HG02571 (cell line): ENCODE results near the gene RPLP2.

Source experiments
- ATAC-seq: cut with Tn5 transposase; IDR thresholded peaks from one replicate; pipeline ENCODE4 v1.9.1; 2021; ENCODE audit warnings: mild to moderate bottlenecking, moderate library complexity; ENCODE audit not compliant: unreplicated experiment

RPLP2 gene

DNA sequence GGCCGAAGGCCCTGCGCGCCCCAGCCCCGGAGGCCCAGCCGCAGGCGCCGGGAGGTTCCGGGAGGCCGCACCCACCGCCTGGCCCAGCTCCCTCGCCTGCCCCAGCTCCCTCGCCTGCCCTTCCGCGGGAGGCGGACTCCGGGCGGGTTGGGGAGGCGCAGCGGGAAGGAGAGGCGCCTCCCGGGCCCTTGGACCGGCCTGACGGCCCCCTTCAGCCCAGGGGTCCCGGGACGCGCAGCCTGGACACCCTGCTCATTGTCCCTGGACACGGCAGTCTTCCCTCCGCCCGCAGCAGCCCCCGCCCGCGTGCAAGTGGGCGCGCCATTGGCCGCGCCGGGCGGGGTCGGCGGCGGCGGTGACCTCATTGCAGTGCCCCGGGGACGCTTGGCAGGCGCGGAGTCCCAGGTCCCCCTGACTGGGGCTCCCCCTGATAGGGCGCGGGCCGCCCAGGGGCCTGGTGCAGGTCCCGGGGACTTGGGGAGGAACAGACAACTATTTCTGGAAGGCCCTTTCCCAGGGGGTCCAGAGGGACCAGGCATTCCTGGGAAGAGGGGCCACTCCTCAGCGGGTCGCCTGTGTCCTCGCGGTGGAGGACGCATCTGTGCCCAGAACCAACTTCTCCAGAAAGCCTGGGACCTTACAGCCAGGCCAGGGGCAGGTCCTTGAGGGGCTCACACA lies 23.5 kb downstream of the RPLP2 start:
- peak; percentile 17 for ATAC-seq

DNA sequence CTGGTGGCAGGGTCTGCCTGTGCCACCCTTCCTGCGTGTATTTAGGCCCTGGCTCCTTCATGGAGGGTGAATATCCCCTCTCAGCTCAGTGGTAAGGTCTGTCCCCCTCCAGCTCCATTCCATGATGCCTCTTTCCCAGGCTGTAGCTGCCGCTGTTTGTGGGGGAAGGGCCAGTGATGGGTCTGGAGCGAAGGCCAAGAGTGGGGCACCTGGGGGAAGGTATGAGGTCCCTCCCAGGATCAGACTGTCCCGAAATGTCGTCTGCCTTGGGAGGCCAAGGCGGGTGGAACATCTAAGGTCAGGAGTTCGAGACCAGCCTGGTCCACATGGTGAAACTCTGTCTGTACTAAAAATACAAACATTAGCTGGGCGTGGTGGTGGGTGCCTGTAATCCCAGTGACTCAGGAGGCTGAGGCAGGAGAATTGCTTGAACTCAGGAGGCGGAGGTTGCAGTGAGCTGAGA lies 24.1 kb downstream of the RPLP2 start:
- no peak for ATAC-seq

DNA sequence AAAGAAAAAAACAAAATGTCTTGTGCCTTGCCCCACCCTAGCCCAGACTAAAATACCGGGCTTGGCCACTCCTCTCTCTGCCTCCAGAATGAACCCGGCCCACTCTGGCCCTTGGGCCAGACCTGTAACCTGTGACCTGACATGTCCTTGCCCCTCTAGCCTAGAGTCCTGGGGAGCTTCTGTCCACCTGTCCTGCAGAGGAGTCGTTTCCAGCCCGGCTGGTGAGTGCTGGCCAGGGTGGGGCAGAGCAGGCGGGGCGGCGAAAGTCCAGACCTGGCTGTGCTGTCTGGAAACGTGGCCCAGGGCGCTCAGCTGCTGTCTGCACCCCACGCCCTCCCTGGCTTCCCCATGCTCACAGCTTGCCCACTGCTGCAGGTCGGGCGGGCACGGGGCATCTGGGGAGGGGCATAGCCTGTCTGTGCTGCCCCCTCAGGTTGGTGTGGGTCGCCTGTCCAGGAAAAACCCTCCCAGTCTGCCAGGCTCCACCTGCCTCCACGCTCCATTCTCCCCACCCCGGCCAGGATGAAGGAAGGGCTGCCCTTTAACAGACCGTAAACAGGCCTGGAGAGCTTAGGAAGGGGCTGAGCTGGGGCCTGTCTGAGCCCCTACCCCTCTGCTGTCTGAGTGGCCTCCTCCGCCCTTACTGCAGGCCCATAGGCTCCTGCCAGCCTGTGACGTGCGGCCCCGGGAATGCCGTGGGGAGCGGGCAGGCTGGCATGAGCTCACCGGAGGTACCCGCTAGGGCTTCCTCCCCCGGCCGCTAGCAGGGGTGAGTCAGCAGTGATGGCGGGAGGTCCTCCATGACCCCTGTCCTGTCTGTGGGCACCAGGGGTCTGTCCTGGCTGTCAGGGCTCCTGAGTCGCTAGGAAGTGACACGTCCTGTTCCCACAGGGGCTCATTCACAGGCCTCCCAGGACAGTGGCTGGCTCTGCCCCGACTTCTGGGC lies 24.9 kb downstream of the RPLP2 start:
- ATAC-seq: no peak

DNA sequence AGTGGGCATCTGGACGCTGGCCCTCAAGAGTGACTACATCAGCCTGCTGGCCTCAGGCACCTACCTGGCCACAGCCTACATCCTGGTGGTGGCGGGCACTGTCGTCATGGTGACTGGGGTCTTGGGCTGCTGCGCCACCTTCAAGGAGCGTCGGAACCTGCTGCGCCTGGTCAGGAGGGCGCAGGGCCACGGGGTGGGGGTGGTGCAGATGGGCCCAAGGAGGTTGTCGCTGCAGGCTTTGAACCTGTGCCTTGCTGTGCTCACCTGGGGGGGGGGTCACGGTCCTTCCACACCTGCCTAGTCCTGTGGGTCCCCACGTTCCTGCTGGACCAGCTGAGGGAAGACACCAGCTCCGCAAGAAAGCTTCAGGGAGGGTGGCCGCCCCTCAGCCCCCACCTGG lies 26.5 kb downstream of the RPLP2 start:
- ATAC-seq: no peak

DNA sequence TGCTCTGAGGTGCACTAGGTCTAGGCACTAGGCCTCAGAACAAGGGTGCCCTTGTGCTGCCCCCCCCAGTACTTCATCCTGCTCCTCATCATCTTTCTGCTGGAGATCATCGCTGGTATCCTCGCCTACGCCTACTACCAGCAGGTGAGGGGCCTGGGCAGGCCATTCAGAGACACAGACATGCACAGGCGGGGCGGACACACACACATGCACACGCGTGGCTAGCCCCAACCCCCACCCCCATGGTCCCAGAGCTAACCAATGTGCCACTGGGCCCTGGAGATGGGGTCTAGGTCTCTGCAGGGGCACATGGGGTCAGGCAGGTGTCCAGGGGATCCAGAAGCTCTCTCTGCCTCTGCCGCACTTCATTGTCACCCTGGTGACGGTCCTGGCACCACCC lies 26.9 kb downstream of the RPLP2 start:
- no peak for ATAC-seq

DNA sequence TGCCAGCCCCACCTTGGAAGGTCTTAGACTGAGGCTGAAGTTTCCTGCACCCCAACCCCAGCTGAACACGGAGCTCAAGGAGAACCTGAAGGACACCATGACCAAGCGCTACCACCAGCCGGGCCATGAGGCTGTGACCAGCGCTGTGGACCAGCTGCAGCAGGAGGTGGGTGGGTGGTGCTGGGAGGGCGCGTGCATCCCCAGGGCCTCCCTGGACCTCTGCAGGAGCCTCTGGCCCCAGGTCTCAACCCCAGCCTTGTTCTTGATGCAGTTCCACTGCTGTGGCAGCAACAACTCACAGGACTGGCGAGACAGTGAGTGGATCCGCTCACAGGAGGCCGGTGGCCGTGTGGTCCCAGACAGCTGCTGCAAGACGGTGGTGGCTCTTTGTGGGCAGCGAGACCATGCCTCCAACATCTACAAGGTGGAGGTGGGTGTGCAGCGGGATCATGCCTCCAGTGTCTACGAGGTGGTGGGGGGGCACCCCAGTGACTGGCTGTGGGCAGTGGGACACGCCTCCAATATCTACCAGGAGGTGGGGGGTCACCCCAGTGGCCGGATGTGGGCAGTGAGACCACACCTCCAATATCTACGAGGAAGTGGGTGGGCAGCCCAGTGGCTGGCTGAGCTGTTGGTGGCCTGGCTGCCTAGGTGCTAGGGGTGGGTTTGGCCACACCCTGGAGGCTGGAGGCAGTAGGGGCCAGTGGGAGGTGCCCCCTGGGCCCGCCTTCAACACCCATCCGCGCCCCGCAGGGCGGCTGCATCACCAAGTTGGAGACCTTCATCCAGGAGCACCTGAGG lies 27.6 kb downstream of the RPLP2 start:
- ATAC-seq: no peak

DNA sequence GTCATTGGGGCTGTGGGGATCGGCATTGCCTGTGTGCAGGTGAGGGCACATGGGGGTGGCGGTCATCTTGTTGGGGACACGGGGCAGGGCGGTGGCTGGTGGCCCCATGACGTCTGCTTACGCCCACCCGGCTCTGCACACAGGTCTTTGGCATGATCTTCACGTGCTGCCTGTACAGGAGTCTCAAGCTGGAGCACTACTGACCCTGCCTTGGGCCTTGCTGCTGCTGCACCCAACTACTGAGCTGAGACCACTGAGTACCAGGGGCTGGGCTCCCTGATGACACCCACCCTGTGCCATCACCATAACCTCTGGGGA lies 28.2 kb downstream of the RPLP2 start:
- no peak for ATAC-seq

DNA sequence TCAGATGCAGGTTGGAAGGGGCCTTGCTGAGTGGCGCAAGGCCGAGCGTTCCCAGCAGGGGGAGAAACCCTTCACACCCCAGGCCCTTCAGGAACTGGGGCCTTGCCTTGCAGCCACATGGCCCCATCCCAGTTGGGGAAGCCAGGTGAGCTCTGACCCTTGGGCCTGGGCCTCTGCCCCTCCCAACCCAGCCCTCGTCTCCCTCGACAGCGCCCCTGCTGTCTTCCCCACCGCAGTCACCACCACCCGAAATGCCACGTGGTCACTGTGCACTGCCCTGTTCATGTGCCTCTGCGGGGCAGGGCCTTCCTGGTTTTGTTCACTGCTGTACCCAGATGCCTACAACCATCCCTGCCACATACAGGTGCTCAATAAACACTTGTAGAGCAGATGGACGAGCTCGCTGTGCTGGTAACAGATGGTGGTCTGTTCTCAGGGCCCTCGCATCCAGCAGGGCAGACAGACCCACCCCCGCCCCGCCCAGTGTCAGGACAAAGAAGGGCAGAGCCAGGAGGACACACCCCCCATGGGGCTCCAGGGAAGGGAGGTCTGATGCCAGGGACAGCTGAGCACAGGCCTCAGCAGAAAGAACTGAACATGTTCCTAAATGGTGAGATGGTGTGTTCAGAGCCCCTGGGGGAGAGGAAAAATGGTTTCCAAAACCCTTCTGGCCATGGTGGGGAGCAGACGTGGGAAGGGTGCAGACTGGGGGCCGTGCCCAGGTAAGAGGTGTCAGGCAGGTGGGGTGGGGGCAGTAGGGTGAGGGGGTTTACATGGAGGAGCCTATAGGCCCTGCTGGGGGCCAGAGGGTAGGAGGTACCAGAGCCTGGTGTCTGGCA lies 28.9 kb downstream of the RPLP2 start:
- no peak for ATAC-seq

DNA sequence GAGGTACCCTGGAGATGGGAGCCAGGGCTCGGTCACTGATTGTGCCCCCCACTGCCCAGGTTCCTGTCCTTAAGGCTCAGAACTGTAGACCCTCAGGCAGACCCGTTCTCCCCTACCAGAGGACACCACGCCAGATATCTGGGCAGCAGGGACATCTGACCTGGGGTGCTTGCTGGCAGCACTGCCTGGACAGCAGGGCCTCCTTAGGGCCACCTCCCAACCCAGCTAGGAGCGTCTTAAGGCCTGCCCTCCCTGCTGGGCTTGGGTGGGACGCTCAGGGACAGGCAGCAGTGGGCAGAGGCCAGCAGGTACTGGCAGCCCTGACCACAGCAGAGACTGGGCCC lies 29.5 kb downstream of the RPLP2 start:
- no peak for ATAC-seq

DNA sequence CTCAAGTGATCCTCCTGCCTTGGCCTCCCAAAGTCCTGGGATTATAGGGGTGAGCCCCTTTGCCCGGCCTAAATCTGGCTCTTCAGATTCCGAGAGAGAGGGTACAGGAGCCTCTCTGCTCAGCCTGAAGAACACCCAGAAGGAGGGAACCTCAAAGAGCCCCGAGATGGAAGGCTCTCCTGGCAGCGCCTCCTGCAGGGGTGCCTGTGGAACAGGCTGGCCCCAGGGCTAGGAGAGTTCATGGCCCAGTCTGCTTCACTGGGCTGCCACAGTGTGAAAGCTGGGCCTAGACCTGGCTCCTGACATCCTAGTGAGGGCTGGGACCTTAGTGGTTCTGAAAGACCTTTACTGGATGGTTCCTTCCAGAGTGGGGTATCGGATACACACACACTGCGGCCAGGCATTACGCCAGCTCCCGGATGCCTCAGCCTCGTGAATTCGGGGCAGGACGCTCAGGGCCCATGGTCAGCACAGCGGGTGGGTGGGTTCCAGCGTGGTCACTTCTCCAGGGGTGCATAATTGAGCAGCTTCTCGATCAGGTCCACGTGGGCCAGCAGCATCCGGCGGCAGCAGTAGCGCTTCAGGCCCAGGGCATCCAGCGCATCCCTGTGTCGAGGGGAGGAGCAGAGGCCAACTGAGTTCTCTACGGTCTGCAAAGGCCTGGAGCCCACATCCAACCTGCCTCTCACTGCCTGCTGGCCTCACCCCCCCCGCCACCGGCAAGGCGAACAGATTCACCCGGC lies 30.3 kb downstream of the RPLP2 start:
- no peak for ATAC-seq

DNA sequence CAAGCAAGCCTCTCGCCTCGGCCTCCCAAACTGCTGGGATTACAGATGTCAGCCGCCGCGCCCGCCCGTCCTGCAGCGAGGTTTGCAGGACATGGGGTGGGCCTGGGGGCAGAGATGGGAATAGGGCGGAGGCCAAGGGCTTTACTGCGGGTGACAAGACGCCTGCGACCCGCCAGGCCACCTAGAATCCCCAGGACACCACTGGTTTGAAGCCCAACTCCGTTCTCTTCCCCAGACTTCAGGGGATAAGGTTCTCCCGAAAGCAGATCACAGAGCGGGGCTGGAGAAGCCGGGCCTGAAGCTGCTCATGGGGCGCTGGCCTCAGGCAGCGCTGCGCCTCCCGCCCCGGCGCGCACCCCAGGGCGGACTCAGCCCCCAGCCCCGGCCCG lies 32.2 kb downstream of the RPLP2 start:
- ATAC-seq: no peak

DNA sequence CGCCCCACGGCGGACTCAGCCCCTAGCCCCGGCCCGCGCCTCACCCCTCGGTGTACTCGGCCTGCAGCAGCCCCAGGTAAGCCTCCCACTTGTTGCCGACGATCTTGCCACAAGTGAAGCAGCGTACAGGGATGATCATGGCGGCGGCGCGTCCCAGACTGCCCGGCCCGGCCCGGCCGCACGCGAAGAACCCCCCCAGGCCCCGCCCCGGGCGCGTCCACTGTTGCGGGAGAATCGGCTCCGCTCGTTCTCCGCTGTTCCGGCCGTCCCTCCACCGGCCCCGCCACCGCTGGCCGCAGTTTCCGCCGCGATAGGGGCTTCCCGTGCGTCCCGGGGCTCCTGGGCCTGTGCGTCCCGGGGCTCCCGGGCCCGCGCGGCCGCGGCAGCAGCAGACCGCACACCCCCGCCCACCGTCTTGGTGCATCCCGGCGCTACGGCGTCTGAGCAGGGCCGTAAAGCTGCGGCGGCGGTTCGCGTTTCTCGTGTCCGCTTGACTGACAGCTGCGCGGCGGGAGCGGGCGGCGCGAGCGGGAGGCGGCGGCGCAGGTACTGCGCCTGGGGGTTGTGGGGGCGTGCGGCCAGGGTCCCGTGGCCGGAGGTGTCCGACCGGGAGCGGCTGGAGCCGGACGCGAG lies 32.7 kb downstream of the RPLP2 start, which contains the start of the genes POLR2L and TSPAN4:
Gene POLR2L (minus strand): TSS at position 160 of the 633 bp plus-strand sequence. CDS start 21 bp downstream, at position 139.
Gene TSPAN4 (plus strand): TSS at position 483 of the 633 bp plus-strand sequence. CDS start 7,453 bp downstream, outside the sequence.
- ATAC-seq: peak; percentile 44

DNA sequence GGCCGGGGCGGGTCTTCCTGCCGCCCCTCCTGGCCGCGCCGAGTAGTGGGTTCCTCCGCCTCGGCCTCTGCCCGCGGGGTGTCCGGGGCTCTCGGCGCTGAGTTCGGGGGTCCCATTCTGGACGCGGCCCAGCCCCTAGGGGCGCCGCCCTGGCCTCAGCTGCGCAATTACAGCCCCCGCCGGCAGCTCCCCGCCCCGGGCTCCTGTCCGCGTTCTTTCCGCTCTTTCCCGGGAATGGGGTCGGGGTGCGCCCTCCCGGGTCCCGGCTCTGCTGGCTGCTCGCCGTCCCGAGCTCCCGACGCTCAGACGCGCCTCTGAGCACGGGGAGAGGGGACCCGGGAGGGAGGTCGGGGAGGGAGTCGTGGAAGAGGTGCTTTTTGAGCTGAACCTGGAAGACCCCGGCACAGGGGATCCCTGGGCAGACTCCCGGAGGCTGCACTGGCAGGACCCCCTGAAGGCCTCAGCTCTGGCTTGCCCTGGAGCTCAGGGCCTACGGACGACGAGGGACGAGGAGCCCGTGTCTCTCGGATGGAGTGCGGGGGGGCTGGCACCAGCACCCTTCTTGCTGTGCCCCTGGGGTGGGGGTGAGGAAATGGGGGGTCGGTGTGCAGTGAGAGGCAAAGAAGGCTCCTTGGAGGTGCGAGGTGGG lies 33.4 kb downstream of the RPLP2 start:
- ATAC-seq: peak; percentile 5

DNA sequence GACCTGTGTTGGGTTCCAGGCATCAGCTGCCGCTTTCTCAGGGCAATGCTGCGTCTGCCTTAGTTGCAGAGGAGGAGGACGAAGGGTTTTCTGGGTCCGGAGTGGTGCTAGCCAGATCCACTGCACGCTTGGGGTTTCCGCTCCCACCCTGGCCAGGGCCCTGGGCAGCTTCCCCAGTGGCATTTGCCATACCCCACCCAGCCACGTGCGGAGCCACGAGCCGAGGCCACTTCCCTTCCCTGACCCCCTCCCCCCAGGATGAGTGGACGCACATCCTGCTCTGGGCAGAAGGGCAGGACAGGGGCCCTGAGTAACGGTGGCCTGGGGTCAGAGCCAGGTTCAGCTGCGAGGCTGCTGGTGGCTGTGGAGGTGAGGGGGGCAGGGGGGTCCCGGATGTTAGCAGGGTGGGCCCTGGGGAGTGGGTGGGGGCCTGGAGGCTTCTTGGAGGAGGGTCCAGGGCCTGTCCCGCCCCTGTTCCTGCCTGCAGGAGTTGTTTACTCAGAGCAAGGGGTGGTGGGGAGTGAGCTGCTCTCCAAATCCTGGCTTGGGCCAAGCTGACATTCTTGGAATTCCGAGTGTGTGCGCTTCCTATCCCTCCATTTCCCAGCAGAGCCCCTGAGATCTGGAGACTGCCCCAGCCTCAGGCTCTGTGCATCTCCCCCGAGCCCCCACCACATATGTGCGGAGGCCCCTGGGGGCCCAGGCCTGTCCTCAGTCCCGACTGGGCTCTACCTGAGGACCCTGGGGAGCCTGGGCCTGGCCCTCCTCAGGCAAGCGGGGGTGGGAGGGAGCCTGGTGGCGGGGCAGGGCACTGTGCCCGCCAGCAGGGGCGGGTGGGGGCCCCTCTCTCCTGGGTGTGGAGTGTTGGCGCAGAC lies 34.3 kb downstream of the RPLP2 start:
- ATAC-seq: no peak

DNA sequence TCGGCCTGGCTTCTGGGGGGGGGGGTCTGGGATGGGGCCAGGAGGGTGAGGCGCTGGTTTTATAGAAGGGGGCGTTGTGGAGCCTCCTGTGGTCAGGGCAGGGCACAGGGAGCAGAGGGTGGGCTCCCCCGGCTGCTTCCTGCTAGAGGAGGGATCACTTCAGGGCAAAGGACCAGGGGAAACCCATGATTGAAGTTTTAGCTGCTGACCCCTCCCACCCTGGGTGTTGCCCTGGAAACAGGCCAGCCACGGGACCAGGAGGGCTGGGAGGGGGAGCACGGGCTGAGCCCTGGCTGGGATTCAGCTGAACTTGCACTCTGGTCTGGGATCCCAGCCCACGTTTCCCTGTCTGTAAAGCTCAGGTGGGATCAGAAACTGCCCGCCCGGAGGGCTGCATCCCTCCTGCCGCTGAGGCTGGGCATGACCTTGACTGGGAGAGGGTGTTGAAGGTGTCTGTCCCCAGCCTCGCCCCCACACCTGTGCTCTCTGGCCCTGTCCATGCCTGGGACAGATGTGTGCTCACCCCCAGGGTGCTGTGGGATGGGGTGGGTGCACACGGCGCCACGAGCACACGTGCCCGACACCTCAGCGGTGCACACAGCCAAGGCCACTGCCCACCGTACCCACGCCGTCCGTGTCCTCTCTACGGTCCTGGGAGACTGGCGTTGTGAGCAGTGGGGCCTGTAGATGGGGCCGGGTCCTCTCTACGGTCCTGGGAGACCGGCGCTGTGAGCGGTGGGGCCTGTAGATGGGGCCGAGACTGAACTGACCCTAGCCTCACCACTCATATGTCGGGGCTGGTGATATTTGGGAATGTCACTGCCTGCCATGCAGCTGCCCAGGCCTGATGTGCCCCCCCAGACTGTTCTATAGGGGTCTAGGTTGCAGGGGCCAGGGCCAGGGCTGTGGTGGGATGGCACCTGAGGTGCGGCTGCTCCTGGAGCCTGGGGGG lies 35.2 kb downstream of the RPLP2 start:
- ATAC-seq: no peak

DNA sequence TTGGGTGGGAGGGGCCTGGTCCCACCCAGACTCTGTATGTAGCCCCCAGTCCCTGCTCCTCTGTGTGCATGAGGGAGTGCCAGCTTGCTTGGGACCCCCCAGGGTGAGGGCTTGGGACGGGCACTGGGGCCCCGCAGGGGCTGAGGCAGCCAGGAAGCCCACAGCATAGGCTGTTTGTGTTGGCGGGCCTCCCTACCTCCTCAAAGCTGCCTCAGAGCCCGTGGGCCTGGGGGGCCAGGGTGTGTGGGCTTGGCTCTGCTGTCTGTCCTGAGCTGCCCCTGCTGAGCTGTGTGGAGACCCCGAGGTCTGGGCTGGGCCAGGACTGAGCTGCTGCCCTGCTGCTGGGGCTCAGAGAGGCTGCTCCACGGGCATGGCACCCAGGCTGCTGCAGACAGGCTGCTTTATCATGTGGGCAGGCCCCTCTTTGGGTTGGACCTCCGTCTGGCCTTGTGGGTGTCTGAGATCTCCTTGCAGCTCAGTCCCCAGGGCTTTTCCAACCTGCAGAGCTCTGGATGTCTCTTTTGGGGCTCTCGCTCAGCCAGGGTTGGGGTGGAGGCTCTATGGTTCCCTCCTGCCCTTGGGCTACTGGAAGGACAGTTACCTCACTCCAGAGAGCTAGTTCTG lies 36.2 kb downstream of the RPLP2 start:
- no peak for ATAC-seq
